Glomerular endothelial cell (primary cell): ENCODE results near the gene MCM3. TPM values are rescaled to one million over a fixed set of nuclear protein-coding genes. Genes with fewer than 3 reads are reported as not detected.

Experiments used
- DNase-seq: peaks from one replicate; pipeline ENCODE4 v3.0.0-alpha.2; 2011; ENCODE audit warnings: low read depth, low spot score; ENCODE audit errors: extremely low read depth
- total RNA-seq: library from RNA; depleted of rRNA; stranded (reverse); fragments of >200 nt; gene quantifications from 2 replicates; pipeline ENCODE4 v1.2.3, GENCODE V29; 2015

Gene MCM3
- total RNA-seq, 1 donor from 2014 or later = 45.4 TPM

- DNase-seq = no peak
Measured at GRCh38 chr6:52304983-52305390, 20.4 kb upstream of the MCM3 start.

GRCh38 chr6:52303178-52303577 is 18.6 kb upstream of the MCM3 start:
- no peak for DNase-seq

GRCh38 chr6:52301326-52301725 is 16.8 kb upstream of the MCM3 start:
- no peak for DNase-seq

GRCh38 chr6:52300489-52300931 is 16.0 kb upstream of the MCM3 start:
- no peak for DNase-seq

GRCh38 chr6:52299653-52300052 is 15.1 kb upstream of the MCM3 start:
- no peak for DNase-seq

- DNase-seq = no peak
Measured at GRCh38 chr6:52297433-52297832, 12.9 kb upstream of the MCM3 start.

- DNase-seq = no peak
Measured at GRCh38 chr6:52293067-52293466, 8.5 kb upstream of the MCM3 start.

- DNase-seq = no peak
Measured at GRCh38 chr6:52288841-52289240, 4.3 kb upstream of the MCM3 start.

GRCh38 chr6:52288216-52288615 is 3.7 kb upstream of the MCM3 start:
- DNase-seq = no peak

- DNase-seq = no peak
Measured at GRCh38 chr6:52286798-52287432, 2.4 kb upstream of the MCM3 start.

GRCh38 chr6:52285177-52286068 is 881 bp upstream of the MCM3 start:
- DNase-seq = no peak

- no peak for DNase-seq
Measured at GRCh38 chr6:52284131-52284459, 447 bp downstream of the MCM3 start.

GRCh38 chr6:52283111-52283510 is 1.4 kb downstream of the MCM3 start:
- no peak for DNase-seq

GRCh38 chr6:52276130-52276529 is 8.4 kb downstream of the MCM3 start:
- DNase-seq = no peak

- peak; percentile 66 for DNase-seq
Measured at GRCh38 chr6:52271852-52272460, 12.6 kb downstream of the MCM3 start.

- no peak for DNase-seq
Measured at GRCh38 chr6:52263709-52264540, 20.6 kb downstream of the MCM3 start.

GRCh38 chr6:52262620-52263344 is 21.8 kb downstream of the MCM3 start:
- no peak for DNase-seq

GRCh38 chr6:52261229-52261628 is 23.3 kb downstream of the MCM3 start:
- no peak for DNase-seq

- no peak for DNase-seq
Measured at GRCh38 chr6:52260634-52261033, 23.9 kb downstream of the MCM3 start.

- no peak for DNase-seq
Measured at GRCh38 chr6:52255434-52255833, 29.1 kb downstream of the MCM3 start.
